Stromal cell of bone marrow (primary cell): ENCODE measurements around the gene SH3TC1.

Source experiments
- DNase-seq: peaks from one replicate; pipeline ENCODE4 v3.0.0-alpha.2; 2012; ENCODE audit warnings: low read depth

The SH3TC1 gene

DNA sequence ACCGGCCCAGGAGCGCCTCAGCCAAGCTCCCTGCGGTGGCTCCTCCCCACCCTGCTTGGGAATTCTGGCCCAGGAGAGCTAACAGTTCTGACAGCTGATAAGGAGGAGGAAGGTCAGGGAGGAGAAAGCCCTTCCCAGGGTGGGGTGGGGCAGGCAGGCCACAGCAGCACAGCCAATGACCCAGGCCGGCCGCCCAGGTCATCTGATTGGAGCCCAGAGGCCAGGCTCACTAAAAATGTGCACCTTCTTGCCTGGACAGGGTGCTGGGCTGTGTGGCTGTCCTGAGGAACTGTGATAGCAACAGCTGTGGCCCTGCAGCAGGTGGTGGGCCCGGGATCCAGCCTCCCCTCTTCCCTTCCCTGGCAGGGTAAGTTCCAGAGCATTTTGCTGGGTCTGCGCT lies 17.2 kb upstream of the SH3TC1 start:
- no peak for DNase-seq

DNA sequence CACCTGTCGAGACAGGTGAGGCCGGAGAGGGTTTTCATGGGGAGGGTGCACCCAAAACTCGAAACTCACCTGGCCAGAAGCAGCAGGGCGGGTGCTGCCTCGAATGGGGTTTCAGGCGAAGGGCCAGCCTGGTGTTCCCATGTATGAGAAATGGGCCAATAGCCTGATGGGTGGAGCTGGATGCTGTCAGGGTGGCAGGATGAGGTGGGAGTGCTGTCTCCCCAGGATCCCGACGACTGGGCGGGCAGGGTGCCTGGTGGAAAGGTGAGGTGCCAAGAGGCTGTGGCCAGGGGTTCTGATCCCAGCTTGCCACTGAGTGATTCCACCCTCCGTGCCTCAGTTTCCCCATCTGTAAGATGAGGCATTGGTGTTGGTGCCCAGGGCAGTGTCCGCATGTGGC lies 16.8 kb upstream of the SH3TC1 start:
- DNase-seq = no peak

DNA sequence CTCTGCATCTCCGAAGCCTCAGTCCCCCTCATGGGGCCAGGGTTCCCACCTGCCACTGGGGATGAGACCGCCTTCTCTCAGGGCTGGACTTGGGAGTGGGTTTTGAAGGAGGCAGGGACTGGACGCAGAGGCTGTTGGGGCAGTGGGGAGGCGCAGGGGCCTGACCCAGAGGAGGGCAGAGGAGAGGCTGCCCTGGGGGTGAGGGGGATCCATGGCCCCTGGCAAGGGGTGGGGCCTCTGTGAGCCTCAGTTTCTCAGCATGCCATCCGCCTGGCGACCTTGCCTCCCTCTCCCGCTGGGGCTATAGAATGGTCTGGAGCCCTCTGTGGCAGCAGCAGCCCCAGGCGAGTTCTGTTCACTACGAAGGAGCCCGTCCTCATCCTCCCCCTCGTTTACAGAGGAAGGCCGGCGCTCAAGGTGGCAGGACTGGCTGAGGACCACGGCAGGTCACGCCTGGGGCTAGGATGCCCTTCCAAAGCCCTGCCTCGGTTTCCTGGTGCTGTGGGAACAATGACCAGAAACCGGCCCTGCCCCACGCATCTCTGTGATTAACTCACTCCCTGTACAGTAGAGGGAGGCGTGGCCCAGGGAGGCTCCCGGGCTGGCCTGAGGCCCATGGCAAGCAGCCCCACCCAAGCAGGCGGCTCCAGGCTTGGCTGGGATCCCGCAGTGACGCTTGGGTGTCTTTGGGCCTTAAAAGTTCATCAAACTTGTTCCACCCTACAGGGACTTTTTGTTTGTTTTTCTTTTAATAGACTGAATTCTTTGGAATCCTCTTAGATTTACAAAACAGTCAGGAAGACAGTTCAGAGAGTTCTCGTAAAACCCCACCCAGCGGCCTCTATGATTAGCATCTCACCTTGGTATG lies 16.0 kb upstream of the SH3TC1 start:
- DNase-seq = peak; percentile 79

DNA sequence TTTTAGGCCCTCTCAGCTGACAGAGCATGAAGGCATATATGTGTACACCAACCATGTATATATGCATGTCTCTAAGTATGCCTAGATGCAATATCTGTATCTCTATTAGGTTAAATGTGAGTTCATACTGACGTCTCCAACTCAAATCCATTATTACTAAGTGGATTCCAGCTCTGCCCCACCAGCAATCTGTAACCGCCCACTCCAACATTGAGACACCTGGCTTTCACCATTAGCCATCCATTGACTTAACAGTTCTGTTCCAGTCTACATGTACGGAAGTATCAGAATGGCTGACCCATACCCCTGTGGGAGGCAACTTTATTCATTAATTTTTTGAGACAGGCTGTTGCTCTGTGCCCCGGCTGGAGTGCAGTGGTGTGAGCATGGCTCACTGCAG lies 15.0 kb upstream of the SH3TC1 start:
- DNase-seq = no peak

DNA sequence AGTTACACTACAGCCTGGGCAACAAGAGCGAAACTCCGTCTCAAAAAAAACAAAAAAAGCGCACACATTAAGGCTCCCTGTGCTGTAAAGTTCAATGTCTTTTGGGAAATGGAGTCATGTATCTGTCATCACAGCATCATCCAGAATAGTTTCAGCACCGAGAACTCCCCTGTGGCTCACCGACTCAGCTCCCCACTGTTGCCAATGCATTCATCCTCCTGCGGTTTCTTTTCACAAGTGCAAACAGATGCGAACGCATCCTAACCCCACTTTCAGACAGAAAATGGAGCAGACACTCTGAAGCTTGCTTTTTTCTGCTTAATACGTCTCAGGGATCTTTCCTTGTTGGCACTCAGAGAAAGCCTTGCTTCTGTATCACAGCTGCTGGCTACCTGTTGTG lies 13.8 kb upstream of the SH3TC1 start:
- peak; percentile 96 for DNase-seq

DNA sequence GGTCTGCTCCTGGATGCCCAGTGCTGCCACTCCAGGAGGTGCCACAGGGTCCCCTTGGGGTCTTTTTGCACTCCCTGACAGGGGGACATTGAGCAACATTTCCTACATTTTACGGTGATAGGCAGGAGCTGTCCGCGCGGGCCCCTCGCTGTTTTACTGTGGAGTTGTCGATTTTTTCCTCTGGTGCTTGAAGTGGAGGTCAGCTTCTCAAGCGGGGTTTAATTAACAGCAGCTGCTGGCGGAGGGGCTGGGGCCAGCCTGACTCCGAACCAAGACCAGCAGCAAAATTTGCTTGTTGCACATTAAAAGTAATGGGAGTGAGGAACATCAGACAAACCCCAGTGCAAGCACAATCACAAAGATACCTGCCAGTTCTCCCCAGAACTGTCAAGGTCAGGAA lies 13.2 kb upstream of the SH3TC1 start:
- DNase-seq = no peak

DNA sequence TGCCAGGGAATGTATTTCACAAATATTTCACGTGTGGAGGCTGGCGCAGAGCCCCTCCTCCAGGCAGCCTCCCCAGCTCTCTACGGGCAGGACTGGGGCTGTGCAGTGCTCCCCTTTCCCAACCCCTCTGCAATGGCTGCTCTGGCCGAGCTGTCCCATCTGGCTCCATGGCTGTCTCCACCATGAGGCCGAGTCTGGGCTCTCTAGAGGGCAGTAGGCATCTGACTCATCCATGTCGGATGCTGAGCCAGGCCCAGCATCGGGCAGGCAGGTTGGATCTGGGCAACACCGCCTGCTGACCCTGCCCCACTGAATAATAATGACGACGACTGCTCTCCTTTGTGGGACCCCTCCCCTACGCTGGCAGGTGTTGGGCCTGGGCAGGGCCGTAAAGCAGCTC lies 11.0 kb upstream of the SH3TC1 start:
- DNase-seq = no peak

DNA sequence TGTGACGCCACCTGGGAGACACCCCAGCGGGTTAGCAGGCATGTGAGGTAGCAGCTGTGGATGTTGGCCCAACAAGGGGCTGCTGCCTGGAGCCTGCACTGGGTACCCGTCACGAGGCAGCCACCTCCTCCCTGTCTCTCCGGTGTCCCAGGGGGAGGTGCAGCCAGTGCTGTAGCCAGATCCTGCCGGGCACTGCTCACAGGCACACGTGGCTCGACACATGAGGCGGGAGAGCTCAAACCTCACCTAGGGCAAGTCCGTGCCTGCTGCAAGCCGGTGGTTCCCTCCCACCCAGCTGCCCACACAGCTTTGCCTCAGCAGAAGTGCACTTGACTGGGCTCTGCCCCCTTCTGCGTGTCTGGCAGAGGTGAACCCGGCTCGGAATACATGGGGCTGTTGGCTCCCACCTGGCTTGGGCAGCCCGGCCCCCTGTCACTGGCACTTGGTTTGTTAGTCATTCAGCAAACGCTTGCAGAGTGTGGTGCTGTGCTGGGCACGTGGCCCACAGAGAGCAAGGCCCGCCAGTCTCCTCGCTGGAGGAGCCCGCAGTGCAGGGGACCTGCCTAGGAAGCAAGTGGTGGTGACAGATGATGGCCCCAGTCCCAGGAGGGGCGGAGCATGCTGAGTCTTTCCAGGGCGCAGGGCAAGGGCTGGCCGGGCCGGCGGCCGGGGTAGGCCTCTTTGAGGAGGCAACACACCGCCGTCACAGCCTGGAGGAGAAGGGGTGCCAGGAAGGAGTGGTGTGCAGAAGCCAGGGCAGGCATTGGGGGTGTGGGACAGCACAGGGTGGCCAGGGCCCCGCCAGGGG lies 10.1 kb upstream of the SH3TC1 start:
- no peak for DNase-seq

DNA sequence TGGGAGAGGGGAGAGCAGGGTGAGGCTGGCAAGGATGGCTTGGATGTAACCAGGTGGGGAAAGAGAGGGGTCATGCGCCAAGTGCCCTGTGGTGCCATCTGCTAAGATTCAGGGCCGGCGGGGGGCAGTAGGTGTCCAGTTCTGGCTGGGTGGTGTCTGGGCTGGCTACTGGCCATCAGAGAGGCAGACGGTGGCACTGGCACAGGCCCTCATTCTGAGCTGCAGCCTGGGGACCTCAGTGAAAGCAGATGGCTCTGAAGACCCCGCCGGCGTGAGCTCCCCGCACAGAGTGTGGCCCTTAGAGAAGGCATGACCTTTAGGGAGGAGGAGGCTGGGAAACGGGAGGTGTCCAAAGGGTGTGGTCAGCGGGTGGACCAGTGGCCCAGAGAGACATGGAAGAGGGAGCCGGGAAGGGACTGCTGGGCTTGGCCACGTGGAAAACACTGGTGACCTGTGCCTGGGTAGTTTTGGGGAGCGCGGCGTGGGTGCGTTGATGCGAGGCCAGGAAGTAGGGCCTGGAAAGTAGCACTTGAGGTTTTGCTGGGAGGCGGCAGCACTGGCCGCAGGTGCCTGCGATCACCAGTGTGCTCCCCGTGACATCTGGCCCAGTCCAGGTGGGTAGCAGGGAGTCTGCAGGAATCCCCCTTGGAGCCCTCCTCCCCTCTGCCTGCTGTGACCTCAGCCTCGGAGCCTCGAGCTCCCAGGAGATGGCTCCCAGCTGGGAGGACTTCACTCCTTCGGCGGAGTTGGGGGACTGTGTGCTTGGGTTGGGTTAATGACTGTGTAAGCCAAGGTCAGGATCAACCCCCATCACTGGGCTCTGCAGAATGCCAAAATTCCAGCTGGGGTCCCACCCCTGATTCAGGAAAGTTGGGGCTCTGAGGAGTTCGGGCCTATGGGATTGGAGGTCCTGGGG lies 9.3 kb upstream of the SH3TC1 start:
- DNase-seq = no peak

DNA sequence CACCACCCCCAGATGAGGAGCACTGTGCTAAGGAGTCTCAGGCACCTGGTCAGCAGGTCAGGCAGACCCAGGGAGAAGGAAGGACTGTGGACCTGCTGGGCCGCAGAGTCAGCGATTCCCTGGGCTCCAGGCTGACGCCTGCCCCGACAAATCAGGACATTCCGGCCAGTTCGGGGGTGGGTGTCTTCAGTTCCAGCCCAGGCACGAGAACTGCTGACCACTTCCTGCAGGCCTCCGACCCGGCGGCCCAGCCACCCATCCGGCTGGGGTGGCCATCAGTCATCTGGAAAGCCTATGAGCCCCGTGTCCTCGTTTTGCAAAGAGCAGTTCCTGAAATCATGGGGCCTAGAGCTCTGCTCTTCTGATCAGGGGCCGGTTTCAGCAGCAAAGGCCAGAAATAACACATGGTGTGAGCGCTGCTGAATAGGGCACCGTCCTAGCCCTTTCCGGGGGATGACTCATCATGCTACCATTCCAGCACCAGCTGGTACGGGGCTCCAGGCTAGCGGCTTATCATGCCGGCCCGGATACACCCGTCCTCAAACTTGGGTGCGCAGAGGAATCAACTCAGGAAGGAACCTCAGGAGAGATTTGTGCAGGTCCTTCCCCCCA lies 7.8 kb upstream of the SH3TC1 start:
- DNase-seq = no peak

DNA sequence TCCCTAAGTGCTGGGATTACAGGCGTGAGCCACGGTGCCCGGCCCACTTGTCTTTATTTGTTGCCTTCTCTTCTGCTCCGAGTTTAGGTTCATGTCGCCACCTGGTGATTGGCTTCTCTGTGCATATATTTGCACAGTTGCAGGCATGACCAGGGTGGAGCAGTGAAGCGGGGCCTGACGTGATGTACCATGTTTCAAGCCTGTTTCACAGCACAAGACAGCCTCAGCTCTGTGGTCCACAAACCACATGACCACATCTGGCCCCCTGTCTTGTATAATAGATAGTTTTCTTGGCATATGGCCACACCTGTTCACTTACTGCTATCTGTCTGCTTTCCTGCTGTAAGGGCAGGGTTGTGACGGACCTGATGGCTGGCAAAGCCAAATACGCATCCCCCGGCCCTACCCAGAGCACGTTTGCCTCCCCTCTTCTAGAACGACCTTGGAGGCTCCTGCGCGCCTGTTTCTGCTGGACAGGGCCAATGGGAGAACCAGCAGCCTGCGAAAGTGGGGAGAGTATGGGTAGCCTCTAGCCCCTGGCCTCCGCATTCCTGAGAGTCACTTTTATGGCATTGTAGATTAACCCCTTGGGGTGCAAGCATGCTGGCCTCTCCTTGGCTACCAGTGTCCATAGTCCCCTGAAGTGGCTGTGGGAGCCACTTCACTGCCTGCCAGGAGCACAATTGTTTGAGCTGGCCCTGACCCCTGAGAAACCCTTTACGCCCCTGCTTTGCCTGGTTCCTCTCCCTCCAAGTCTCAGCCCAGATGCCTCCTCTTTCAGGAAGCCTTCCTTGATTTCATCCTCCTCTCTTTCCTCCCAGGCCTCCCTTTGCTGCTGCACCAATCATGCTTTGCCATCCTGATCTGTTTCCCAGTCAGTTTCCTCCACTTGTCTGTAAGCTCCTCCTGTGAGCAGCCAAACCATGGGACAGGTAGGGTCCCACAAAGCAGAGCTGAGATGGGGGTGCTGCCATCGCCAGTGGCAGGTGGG lies 6.0 kb upstream of the SH3TC1 start:
- DNase-seq = no peak

DNA sequence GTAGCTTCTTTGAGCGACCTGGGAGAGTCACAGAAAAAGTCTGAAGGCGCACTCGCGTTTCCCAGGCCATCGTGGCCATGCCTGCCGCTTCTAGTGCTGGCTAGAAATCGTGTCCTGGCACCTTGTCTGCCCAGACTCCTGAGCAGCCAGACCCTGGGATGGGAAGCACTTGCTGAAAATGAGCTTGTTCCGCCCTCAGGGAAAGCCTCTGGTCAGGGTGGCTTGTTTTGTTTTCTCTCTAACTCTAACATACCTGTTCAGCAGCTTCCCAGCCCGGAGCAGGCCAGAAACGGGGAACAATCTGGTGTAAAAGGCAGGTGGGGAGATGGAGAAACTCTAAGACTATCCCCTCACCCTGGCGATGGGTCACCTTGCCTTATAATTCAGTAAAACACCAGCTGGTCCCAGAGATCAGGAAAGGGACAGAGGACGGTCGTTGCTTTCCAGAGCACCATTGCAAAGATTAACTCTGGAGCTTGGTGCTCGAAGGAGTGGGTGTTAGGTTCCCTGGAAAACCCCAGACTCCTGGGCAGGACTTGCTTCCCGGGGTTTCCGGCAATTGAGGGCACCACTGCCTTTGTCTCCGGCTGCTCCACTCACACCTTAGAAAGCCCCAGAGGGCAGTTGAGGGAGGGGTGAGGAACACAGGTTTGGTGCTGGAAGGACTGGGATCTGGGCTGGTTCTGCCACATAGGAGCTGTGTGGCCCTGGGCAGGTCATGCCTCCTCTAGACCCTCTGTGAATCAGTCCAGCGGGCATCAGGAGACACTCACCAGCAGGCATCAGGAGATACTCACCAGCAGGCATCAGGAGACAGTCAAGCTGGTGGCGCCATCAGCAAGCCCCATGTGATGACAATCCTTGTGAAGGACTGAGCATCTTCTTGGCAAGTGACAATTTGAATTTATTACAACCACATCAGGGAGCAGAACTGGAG lies 4.5 kb upstream of the SH3TC1 start:
- no peak for DNase-seq

DNA sequence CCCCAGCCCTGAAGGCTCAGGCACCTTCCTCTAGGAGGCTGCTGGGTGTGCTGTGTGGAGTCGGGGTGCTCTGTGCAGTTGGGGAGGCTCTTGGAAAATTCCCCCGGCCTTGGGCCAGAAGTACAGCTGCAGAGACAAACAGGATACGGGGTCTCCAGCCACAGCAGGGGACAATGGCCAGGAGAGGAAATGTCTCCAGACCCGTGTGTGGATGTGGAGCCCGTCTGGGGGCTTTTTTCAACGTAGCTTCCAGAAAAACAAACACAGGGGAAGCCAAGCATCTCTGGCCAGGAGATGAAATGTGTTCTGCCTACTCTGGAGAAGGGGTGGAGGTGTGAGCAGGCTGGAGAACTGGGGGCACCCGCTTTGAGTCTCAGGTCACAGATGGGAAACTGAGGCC lies 3.7 kb upstream of the SH3TC1 start:
- no peak for DNase-seq

DNA sequence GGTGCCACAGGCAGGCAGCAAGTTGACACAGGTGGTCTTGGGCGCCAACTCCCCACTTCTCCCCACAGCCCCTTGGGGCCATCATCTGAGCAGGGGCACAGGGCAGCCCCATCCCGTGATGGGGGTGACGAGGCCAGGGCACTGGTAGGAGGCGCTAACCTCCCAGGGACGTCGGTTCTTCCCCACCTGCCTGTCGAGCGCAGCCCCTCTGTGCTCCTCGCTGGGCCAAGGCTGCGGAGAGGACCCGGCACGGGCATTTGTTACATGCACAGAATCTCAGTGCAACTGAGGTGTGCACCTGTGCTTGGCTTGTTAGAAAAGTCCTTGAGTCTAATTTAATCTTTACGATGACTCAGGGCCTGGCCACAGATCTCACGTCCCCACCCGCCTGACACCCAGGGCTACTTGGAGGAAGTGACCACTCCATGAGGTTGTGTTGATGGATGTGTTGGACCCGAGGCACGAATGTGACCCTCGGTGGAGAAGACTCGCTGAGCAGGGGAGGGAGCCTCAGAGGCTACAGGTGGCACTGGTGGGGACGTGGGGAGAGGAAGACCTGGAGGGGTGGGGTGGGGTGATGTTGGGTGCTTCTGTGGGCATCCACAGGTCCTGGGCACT lies 3.1 kb upstream of the SH3TC1 start:
- DNase-seq = no peak

DNA sequence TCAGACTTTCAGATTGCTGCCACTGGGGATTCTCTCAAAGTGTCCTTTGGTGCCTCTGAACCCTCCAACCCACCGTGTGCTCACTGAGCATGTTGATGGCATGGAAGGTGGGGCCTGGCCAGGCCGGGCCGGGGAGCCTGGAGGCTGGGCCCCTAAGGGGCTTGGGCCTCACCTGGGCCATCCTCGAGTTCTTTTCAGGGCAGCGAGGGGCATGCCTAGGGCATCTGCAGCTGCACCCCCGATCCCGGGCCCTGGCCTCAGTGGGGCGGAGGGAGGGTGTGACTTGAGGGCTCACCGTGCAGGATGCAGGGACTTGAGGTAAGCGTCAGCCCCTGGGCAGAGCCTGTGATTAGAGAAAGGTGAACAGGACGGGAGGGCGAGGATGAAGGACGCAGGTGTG lies 1.6 kb upstream of the SH3TC1 start:
- DNase-seq = no peak

DNA sequence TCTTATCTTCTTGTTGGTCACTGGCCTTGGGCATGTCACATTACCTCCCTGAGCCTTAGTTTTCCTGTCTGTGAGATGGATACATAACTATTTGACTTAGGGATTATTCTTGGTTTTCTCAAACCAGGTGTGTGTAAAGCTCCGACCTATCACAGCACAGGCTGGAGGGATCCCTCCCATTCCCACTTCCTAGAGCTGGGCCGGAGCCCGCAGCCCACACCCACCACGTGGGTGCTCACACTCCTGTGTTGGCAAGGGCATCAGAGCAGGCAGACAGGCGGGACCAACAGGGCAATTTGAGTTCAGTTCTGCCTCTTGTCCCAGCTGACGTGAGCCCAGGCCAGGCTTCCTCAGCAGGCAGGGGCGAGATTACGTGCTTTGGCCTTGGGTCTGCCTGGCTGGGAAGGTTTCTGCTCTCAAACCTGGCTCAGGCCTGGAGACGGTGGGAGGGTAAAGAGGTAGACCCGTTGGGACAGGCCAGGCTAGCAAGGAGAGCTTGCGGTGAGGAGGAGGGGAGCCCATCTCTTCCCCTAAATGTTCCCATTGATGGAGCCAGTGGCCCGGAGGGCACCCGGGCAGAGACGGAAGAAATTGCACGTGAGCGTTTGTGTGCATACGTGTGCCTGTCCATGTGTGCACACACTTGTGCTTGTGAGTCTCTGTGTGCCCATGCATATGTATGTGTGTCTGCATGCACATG lies 734 bp upstream of the SH3TC1 start:
- no peak for DNase-seq

DNA sequence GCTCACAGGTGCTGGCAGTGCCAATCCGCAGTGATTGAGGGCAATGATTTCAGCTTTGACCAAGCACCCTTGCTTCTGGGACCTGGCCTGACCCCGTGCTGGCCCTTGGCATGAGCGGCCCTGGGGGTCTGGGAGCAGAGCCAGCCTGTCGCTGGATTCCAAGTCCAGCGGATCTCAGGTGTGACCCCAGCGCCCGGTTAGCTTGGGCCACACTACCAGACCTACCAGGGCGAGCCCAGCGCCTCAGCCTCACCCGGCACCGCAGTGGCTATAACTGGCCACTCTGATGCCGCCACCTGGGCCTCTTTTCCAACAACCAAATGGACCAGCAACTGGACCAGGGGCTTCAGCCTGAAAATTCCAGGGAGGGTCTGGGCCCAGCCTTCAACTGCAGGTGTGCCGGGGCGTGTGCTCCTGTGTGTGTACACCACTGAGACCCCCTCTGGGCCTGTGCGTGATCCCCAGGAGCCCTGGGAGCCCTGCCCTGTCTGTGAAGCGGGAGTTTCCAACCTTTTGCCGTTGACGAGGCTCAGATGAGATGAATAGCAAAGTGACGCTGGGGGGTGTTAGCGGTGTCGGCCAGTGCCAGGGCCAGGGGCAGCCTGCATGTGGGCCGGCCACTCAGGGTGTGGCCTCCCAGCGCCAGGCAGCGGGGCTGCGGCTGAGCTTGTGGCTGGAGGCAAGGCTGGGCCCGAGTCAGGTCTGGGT lies 658 bp downstream of the SH3TC1 start:
- DNase-seq = no peak
